Hematopoietic multipotent progenitor cell treated with erythropoietin and hydrocortisone succinate and interleukin-3 and kit ligand, for 6 days (in vitro differentiated cells): ENCODE results near the gene GOLGA8J.
"Not testable (repeated sequence)": the region's sequence is repeated elsewhere in the genome, so short reads cannot be mapped to it uniquely, and the experiment has no call there.

Experiments used
- DNase-seq: peaks from one replicate; pipeline ENCODE4 v3.0.0-alpha.2; 2015

GOLGA8J gene

DNA sequence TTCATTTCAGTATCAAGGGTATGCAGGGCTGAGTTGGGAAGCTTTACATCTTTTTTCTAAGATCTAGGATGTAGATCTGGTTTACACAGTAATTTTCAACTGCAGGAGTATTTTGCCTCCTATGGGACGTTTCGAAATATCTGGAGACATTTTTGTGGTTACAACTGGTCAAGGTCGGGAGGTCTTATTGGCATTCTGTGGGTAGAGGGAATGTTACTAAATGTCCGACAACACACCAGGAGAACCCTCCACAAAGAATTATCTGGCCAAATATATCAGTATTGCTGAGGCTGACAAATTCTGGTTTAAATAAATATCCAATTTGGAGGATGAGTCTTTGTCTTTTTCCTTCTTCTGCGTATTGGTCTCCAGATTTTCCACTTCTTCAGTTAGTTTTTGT is 1.9 kb upstream of the GOLGA8J start:
- not testable (repeated sequence) for DNase-seq

- not testable (repeated sequence) for DNase-seq
These were observed 15.1 kb downstream of the GOLGA8J start for GRCh38 chr15:30097827-30098226.

DNA sequence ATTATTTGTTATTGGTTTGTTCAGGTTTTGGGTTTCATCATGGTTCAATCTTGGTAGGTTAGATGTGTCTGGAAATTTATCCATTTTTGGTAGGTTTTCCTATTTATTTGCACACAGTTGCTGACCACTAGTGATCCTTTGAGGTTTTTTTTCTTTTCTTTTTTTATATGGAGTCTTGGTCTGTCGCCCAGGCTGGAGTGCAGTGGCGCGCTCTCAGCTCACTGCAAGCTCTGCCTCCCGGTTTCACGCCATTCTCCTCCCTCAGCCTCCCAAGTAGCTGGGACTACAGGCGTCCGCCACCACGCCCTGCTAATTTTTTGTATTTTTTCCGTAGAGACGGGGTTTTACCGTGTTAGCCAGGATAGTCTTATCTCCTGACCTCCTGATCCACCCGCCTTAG is 20.1 kb downstream of the GOLGA8J start:
- DNase-seq = not testable (repeated sequence)

DNA sequence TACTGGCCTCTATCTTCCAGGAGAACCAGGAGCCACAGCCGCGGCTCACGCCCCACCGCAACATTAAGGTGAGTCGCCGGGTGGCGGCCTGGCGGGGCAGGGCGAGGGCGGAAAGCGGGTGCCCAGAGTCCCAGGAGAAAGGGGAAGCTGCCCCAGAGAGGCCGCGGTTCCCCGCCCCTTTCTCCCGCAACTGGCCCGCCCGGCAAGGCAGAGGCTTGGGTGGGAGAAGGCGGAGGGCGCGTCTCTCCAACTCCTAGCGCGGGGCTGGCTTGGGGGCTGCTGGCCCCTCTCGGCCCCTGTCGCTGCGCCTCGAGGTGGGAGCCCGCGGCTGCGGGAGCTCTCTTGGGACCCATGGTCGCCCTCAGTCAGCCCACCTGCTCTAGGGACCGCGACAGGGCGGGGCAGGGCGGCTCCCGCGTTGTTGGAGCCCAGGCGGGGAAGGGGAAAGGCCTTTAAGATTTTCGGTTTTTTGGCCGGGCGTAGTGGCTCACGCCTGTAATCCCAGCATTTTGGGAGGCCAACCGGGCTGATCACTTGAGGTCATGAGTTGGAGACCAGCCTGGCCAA is 21.3 kb downstream of the GOLGA8J start:
- DNase-seq = not testable (repeated sequence)

- not testable (repeated sequence) for DNase-seq
These were observed 27.8 kb downstream of the GOLGA8J start for GRCh38 chr15:30110591-30110990.

DNA sequence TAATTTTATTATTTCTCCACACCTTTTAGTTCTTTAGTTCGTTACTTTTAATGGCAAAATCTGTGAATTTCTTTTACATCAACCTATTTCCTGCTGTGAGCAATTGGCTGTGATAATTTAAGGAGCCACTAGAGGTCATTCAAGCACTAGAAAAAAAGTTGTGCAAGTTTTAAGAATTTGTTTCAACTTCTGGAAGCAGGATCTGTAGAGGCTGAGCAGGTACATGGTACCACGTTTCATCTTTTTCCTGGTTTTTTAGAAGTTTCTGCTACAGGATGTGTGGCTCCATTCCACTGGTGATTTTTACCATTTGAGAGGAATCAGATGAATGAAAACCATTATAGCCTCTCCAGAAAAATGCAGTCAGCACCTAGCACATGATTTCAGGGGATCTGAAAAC is 47.3 kb downstream of the GOLGA8J start:
- DNase-seq = not testable (repeated sequence)

GRCh38 chr15:30134751-30135150 is 52.0 kb downstream of the GOLGA8J start, which contains the start of gene GOLGA8T:
GOLGA8T (plus strand) TSS chr15:30135051; CDS start chr15:30135149, 98 bp downstream.
- DNase-seq = not testable (repeated sequence)
